COLO829 (cell line): ENCODE data around the gene KDM3B.
"Not testable (repeated sequence)": the region's sequence is repeated elsewhere in the genome, so short reads cannot be mapped to it uniquely, and the experiment has no call there.

Experiments
- DNase-seq: peaks from one replicate; pipeline ENCODE4 v3.0.0; 2012; ENCODE audit warnings: low spot score

The KDM3B gene

DNA sequence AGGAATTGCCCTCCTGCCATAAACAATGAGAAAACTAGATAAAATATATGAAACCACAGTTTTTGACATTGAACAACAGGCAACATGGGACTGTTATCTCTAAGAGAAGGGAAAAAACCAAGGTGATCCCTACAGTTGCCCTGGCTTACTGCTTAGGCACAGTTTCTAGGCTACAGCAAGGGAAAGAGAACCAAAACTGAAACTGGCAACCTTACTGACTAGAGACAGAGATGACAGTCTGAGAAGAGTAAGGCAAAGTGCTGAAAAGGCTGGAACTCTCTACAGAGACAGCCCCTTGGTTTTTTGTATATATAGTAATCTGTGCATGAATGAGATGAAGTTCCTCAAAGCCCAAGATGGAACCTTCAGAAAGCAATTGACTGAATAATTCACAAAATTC, 50.2 kb downstream of the KDM3B start:
- DNase-seq = no peak

DNA sequence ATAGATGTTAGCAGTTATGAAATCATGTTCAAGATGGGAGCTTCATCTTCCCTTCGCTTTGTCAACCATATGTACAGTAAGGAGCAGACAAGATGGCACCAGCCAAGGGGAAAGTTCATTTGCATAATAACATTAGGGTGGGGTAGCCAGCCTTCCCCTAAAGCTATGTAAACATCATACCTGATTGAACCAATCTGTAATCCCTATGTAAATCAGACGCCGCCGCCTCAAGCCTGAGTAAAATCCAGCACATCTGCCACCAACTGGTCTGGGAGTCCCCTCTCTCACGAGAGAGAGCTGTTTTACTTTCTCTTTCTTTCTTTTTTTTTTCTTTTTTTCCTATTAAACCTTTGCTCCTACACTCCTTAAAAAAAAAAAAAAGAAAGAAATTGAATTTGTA, 55.5 kb downstream of the KDM3B start:
- no peak for DNase-seq

DNA sequence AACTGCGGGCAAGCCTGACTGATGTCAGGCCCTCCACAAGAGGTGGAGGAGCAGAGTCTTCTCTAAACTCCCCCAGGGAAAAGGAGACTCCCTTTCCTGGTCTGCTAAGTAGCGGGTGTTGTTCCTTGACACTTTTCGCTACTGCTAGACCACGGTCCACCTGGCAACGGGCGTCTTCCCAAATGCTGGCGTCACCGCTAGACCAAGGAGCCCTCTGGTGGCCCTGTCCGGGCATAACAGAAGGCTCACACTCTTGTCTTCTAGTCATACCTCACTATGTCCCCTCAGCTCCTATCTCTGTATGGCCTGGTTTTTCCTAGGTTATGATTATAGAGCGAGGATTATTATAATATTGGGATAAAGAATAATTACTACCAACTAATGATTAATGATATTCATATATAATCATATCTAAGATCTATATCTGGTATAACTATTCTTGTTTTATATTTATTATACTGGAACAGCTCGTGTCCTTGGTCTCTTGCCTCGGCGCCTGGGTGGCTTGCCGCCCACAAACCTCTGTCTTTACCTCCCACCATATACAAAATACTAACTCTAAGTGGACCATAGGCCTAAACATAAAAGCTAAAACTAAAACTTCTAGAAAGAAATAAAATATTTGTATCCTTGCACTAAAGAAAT, 58.6 kb downstream of the KDM3B start:
- not testable (repeated sequence) for DNase-seq

DNA sequence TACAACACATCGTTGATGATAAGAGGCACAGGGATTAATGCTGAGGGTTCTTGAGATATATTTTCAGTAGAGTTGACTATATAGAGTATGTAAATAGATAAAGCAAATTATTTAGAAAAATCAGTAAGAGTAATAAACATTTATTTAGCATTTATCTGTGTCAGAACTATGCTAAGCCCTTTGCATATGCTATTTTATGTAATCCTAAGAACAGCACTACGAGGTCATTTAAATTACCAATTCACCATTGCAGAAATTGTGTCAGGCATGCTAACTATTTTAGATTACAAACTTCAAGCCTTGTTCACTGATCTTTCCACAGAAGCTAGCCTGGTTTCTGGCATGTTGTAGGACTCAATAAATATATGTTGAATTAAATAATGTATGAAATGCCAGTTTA, 66.0 kb downstream of the KDM3B start:
- no peak for DNase-seq

DNA sequence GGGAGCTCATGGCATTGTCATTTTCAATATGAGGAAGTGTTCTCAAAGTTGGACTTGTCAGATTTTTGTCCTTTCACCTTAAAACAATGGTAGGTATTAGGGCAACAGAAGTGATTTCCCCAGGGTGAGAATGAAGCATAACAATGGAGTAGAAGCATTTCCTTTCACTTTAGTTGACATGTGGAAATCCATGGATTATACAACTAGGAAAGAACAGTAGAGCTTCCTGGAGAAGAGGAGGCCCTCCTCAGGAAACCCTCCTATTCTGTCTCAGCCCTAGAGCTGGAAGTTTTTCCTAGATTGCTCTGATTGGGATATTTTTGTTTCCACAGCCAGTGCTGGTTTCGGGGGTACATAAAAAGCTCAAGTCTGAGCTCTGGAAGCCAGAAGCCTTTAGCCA, 72.6 kb downstream of the KDM3B start:
- no peak for DNase-seq

DNA sequence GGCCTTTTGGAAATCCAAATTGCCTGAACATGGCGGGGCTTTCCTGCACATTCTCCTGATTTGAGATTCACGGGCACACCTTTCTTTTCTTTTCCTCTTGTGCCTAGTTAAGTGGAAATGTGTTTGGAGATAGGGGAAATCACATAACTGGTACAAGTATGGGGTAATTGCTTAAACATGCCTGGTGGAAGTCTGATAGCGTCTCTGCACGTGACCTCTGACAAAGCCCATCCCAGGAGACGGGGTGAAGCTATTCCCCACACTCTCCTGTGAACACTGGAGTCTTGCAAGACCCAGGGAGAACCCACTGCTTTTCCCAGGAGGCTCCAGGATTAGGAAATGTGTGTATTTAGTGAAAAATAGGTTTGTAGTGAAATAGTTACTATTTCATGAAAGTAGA, 83.5 kb downstream of the KDM3B start:
- DNase-seq = no peak

DNA sequence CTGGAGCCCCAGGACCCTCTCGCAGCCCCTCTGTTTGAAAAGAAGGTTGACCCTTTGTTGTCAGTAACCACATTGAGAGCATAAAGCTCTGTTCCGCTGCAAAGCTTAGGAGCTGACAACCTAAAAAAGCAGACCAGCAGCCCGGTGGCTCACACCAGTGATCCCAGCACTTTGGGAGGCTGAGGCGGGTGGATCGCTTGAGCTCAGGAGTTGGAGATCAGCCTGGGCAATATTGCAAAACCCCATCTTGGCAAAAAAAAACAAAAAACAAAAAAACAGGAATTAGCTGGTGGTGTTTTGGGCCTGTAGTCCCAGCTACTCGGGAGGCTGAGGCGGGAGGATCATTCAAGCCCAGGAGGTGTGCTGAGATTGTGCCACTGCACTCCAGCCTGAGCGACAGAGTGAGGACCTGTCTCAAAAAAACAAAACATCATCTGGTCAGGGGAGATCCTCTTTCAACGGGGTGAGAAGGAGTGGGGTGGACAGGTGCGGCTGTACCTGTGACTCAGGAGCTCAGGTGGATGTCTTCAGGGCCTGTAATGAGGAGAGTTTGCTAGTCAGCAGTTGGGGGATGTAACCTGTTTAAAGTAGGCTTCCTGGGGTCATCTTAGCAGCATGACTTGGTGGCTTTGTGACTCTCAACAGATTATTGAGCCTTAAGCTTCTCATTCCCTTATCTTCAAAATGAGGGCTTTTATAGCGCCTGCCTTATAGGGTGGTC, 85.7 kb downstream of the KDM3B start:
- no peak for DNase-seq

DNA sequence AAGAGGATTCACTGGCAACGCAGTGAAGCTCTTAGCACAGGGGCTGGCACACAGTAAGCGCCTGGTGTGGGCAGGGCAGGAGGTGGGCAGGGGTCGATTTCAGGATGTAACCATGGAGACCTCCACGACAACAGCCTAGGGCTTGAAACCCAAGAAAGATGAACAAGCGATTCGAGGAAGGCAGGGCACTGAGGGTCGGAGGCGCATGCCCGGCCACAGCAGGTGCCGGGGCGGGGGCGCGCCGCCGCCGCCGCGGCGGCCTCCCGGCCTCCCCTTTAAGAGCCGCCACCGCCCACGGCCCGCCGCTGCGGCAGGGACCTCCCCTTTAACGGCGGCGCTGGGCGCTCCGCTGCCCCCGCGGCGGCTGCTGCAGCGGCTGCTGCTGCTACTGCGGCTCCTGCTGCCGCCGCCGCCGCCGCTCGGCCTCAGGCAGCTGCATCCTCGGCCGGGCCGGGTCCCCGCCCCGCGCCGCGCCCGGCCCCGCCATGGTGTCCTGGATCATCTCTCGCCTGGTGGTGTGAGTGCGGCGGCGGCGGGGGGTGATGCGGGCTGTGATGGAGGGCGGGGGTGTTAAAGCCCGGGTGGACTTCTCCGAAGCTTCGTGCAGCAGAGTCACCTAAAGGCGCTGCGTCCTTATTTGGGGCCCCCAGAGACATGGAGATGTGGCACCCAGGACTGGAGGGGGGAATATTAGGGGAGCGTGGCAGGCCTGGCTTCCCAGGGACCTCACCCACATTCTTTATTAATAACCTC, 86.4 kb downstream of the KDM3B start, which contains the start of gene REEP2:
TSS of gene REEP2 (plus strand) at position 334 of the 753 bp plus-strand sequence. CDS start at position 486, 152 bp downstream.
- no peak for DNase-seq

DNA sequence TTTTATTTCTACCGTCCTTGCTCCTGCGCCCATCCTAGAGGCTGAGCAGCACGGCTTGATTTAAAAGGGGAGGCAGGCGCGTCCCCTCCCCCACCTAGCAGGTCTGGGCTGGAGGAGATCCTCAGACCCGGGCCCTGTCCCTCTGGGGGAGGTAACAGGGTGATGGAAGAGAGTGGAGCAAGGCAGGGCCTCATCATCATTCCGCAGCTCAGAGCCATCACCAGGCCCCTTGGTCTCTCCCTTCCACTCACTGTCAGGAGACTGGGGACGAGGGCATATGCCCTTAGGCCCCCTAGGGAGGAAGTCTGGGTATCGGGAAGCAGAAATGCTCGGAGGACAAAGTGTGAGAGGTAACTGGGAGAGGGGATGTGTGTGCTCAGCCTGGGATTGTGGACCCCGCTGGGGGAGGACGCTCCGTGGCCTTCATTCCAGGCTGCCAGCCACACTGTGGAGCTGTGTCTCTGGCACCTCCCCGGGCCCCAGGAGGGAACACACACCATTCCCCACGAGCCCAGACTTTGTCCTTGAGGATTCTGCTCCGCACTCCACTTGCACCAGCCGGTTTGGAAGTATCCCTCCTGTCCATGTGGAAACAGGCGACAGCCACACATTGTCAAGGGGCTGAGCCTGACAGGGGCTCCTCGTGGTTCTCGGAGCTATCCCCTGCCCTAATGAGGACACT, 87.1 kb downstream of the KDM3B start:
- no peak for DNase-seq

DNA sequence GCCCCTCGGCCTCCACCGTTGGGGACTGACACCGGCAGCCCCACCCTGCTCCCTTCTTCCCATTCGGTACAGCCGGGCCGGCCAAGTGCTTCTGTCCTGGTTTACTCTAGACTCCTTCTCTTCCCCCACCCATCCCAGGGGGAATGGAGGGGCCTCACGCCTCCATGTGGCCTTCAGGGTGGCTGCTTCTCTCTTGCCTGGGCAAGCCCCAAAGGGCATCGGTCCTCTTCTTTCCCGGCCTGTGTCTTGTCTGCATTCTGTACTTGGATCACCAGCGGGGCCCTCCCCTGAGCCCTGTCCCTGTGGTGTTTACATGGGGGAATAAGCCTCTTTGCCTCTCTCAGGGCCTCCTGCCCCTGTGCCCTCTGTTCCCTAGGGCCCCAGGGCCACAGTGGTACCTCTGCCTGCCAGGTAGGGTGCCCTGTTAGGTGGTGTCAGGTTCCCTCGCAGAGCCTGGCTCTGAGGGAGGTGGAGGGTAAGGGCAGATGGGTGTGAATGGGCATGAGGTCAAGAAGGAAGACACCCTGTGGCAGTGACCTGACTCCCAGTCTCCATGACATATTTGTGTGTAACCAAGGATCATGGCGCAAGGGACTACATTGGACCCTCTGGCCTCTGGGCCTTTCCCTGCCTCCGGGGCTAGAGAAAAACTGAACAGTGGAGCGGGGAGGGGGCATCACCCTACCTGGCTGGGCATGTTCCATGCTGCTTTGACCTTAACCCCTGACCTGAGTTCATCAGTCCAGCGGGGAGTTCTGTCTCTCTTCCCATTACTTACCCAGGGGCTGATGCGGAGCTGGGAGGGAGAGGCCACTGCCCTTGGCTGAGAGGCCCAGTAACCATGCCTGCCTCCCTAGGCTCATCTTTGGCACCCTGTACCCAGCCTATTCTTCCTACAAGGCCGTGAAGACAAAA, 87.9 kb downstream of the KDM3B start:
- DNase-seq = no peak

DNA sequence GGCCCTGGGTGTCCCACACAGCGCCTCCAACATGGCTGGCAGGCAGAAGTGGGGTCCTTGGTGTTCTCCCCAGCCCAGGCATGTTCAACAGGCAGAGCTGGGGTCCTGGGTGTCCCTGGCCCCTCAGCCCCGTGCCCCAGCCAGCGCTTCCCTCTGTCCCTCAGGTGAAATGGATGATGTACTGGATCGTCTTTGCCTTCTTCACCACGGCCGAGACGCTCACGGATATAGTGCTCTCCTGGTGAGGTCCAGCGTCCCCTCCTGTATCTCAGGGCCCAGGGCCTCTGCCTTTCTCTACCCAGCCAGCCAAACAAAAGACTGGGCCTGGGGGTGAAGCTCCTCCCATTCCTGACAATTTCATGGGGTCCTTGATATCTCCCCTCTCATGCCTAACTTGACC, 88.7 kb downstream of the KDM3B start:
- no peak for DNase-seq

DNA sequence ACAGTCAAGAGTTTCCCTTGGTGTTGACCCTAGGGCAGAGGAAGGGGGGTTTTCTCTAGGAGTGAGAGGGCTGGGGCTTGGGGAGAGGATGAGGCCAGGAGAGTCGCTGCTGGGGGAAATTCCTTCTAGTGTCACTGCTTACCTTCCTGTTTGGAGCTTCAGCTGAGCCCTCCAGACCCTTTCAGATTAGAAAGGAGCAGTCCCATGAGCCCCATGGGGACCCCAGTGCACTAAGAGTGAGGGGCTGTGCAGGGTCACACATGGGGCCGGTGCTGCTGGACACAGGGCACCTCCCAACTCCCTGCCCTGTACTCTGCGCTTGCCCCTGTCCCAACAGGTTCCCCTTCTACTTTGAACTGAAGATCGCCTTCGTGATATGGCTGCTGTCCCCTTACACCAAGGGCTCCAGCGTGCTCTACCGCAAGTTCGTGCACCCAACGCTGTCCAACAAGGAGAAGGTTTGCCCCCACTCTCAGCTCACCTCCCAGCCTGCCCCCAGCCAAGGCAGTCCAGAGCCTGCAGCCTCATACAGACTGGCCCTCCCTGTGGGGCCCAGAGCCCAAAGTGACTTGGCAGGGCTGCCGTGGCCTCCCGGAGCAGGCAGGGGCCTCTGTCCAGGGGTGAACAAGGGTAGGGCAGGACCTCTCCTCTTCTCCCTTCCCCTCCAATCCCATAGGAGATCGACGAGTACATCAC, 91.7 kb downstream of the KDM3B start:
- no peak for DNase-seq

DNA sequence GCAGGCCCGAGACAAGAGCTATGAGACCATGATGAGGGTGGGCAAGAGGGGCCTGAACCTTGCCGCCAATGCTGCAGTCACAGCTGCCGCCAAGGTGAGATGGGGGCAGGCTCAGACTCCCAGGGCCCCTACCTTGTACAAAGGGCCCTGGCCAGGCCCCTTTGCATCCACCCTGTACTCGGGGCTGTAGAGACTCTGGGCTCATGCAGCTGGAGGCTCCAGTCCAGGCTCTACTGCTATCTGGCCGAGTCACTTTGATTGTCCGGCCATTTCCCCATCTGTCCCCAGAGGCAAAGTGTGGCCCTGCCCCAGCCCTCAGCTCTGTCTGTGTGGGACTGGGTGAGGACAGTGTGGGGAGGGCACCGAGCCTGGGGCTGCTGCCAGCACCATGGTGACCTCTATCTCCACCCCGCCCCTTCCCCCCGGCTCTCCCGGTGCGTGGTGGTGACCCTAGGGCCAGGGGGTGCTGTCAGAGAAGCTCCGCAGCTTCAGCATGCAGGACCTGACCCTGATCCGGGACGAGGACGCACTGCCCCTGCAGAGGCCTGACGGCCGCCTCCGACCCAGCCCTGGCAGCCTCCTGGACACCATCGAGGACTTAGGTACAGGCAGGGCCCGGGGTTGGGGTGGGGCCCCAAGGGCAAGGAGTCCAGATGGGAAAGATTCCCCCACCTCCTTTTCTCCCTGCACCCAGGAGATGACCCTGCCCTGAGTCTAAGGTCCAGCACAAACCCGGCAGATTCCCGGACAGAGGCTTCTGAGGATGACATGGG, 92.5 kb downstream of the KDM3B start:
- DNase-seq = no peak

DNA sequence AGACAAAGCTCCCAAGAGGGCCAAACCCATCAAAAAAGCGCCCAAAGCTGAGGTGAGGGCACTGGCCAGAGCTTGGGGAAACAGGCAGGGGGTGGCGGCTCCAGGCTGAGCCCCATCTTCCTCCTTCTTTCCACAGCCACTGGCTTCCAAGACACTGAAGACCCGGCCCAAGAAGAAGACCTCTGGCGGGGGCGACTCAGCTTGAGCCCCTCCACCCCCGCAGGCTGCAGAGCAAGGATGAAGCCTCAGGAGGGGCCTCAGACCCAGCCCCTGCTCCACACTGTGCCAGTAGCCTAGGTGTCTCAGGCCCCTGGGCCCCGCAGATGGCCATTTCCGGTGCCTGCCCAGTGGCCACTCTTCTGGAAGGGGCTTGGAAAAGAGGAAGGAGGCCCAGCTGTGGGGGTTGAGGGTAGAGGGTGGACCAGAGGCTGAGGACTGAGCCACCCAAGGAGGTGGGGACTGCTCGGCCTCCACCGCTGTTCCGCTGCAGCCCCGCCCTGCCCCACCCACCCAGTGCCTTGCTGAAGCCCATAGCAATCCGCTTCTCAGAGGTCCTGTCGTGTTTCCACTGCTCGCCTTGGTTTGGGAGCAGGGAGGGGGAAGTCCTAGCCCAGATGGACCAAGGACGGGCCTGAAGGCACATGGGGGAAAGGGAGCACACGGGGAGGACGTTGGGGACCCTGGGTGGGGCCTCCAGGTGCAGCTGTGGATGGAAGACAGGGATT, 93.2 kb downstream of the KDM3B start:
- DNase-seq = no peak

DNA sequence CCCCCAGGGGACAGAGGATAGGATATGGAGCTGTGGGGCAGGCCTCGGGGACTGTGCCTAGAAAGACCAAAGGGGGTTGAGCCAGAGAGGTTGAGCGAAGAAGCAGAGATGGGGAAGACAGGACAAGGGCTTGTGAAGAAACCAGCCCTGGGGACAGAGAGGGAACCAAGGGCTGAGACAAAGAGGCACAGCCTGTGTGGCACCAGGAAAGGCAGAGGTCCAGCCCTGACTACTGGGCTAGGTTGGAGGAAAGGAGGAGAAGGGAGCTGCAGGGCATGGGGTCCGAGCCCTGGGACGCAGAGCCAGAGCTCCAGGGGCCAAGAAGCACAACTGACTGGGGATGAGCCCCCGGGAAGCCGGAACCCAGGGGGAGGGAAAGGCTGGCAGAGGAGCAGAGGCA, 95.6 kb downstream of the KDM3B start:
- DNase-seq = no peak

DNA sequence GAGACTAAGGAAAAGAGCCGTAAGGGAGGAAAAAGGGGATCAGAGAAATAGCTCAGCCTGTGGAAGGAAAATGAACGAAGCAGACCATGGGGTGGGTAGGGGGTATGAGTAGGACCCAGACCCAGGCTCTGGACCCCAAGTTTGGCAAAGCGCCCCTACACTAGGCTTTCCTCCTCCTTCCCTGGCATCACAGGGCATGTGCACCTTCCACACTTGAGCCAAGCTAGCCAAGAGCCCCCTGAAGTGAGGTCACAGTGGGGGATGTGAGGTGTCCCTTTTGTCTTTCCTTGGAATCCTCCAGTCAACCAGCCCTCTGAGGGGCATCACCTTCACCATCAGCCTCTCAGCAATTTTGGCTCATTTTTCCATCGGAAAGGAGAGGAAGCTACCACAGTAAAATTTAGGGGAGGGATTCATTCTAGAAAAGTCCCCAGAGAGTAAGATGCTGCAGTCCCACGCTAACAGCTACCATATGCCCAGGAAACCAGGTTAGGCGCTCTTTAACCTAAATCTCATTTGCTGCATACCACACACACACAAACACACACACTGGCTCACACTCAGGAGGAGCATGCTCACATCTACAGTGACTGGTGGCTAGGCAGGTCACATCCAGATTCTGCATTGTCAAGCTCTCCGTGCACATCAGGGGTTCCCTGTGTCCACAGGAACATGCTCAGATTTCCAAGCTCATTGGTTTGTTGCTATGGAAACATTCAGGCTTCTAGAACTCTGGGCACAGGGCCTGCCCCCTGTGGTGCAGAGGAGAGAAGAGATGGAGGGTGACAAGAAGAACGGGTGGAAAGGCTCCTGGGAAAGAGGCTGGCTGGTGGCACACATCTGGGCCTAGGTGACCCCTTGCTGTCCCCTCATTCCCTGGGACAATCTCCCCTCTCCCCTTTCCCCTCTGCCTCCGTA, 96.3 kb downstream of the KDM3B start:
- DNase-seq = no peak

DNA sequence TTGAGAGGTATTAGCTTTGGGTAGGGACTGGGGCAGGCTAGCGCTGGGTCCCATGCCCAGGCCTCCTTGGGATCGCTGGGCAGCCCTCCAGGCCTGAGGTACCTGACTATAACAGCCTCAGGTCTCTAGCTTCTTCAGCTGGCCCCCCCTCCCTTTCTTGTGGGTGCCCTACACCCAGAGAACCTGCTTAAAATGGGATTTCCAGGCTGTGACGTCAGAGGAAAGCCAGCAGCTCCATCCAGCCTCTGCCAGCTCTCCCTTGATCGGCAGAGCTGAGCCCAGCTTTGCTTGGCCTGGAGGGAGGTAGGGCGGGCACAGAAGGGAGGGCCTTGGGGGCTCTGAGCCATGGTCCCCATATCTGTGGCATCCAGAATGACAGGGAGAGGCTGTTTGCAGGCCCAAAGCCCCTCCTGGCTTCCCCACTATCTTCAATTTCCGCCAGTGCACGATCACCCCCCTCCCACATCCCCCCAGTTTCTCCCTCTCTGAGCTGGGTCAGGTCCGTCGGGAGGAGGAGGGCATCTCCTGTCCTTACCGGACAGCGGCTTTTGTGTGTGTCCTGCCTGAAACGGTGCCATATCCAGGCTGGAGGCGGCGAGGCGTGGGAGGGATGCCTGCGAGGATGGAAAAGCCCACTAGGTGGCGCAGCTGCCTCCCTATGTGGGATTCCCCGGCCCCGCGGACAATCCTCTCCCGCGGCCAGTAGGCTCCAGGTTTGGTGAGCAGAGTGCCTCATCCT, 97.2 kb downstream of the KDM3B start:
- peak; percentile 88 for DNase-seq

DNA sequence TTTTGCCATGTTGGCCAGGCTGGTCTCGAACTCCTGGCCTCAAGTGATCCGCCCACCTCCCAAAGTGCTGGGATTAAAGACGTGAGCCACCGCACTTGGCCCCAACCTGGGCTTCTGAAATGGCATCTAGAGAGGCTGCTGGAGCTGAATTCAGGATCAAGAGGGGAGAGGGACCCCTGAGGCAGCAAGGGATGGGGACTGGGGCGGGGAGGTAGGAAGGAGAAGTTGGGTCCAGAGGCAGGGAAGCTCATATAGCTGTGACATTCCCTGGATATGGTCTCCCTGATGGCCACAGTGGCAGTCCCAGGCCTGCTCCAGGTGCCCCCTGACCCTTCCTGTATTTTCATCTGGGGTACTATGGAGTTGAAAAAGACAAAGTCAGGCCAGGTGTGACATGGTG, 98.5 kb downstream of the KDM3B start:
- no peak for DNase-seq
